Hepatocyte (in vitro differentiated cells): ENCODE measurements around the gene CRADD.

Source experiments
- EZH2 ChIP-seq: fragments of 200-600 bp; sonication (generic); IDR thresholded peaks from 2 replicates; pipeline ENCODE4 v1.6.1; 2016; ENCODE audit warnings: antibody characterized with exemption, mild to moderate bottlenecking, borderline replicate concordance
- EZH2phosphoT487 ChIP-seq: fragments of 200-600 bp; sonication (generic); IDR thresholded peaks from one replicate; pipeline ENCODE4 v1.6.1; 2018; ENCODE audit warnings: antibody characterized with exemption, mild to moderate bottlenecking, low read depth, moderate library complexity; ENCODE audit not compliant: unreplicated experiment, severe bottlenecking
- TF ChIP-seq, protein P1 (sequence below): fragments of 200-600 bp; sonication (generic); IDR thresholded peaks from 2 replicates; pipeline ENCODE4 v1.5.1; 2016; ENCODE audit warnings: antibody characterized with exemption, mild to moderate bottlenecking; ENCODE audit not compliant: poor library complexity

DNA sequence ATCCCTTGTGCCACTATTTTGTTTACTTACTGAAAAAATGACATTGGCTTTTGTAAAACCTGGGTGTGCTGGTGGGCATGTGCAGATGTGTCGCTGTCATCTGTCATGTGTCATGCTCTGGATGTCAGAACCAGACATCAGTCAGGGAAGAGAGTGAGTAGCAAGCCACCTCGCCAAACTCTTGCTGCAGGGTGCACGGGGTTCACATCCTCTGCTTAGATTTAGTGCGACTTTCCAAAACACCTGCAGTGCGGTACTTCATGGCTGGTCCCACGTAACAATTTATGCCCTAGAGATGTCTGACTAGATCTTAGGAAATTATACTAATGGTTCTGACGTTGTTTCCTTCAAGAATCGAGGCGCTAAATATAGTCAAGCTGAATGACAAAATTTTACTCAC is 106.7 kb downstream of the CRADD start:
- TF ChIP-seq, protein P1, sequence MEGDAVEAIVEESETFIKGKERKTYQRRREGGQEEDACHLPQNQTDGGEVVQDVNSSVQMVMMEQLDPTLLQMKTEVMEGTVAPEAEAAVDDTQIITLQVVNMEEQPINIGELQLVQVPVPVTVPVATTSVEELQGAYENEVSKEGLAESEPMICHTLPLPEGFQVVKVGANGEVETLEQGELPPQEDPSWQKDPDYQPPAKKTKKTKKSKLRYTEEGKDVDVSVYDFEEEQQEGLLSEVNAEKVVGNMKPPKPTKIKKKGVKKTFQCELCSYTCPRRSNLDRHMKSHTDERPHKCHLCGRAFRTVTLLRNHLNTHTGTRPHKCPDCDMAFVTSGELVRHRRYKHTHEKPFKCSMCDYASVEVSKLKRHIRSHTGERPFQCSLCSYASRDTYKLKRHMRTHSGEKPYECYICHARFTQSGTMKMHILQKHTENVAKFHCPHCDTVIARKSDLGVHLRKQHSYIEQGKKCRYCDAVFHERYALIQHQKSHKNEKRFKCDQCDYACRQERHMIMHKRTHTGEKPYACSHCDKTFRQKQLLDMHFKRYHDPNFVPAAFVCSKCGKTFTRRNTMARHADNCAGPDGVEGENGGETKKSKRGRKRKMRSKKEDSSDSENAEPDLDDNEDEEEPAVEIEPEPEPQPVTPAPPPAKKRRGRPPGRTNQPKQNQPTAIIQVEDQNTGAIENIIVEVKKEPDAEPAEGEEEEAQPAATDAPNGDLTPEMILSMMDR = no peak
- TF ChIP-seq EZH2 (no peak), EZH2phosphoT487 (no peak)
